Measurements from ENCODE around the gene UXS1. TPM values are rescaled to one million over a fixed set of nuclear protein-coding genes. Genes with fewer than 3 reads are reported as not detected.

Gene UXS1
- total RNA-seq, 2 donors from 2014 or later = 28.3 to 49.1 TPM

- Histone ChIP-seq H3K9me3 (no peaks in the 10 kb centered on the region), H3K36me3 (peaks cover 4% of the 10 kb centered on the region), H3K4me3 (no peak overlapping the region), H3K27ac (no peak overlapping the region), H3K27me3 (replicated peaks; ENCODE audit: insufficient read depth) (no peaks in the 10 kb centered on the region), H3K4me1 (ENCODE audit: control insufficient read depth in 1 of 2, low read depth in 2 of 2) (no peaks in the 10 kb centered on the region)
- DNase-seq (ENCODE audit: low spot score) = no peak
- ATAC-seq (ENCODE audit: insufficient number of reproducible peaks, low FRiP score, low read depth) = no peak
- TF ChIP-seq, protein P1, sequence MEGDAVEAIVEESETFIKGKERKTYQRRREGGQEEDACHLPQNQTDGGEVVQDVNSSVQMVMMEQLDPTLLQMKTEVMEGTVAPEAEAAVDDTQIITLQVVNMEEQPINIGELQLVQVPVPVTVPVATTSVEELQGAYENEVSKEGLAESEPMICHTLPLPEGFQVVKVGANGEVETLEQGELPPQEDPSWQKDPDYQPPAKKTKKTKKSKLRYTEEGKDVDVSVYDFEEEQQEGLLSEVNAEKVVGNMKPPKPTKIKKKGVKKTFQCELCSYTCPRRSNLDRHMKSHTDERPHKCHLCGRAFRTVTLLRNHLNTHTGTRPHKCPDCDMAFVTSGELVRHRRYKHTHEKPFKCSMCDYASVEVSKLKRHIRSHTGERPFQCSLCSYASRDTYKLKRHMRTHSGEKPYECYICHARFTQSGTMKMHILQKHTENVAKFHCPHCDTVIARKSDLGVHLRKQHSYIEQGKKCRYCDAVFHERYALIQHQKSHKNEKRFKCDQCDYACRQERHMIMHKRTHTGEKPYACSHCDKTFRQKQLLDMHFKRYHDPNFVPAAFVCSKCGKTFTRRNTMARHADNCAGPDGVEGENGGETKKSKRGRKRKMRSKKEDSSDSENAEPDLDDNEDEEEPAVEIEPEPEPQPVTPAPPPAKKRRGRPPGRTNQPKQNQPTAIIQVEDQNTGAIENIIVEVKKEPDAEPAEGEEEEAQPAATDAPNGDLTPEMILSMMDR (IDR thresholded peaks at IDR 0.05) = no peak
These were observed 33.3 kb downstream of the UXS1 start for GRCh38 chr2:106160786-106161261.

DNA sequence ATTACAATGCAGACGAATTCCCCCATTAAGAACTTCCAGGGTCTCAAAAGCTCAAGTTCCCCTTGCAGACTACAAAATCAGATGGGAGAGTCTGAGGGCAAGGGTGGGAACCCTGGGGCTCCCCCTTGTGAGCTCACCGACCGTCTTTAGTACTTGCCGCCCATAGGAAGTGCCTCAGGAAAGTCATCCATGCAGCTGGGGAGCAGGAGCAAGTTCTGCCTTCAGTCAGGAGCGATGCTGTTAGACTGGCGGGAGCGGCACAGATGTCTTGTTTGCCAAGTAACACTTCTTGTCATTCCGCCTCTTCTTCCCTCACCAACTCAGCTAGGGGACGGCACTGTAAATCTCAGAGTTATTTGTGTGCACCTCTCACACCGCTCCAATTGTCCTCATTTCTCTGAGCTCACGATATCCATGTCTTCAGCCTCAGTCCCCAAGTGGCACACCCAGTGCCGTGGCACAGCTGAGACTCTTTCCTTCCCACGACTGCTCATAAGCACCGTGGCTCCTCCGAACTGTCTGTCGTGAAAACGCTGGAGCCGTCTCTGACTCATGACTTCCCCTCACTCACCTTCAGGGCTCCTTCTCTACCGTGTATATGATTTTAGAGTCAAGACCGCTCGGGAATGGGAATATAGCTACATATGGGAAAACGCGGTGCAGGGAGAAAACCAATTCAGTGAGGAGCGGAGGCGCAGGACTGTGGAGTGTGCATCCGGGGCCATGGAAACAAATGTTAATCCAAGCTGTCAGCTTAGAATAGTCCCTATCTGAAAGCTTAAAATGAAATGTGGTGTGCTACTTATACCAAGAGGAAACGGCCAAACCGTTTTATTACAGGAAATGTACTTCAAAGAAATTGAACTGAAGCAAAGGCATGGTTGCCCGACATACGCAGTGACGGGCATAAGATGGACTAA is 34.0 kb downstream of the UXS1 start:
- H3K27me3 ChIP-seq (replicated peaks; ENCODE audit: insufficient read depth) = no peaks in the 10 kb centered on the region
- no peaks in the 10 kb centered on the region for H3K9me3 ChIP-seq
- ATAC-seq (ENCODE audit: insufficient number of reproducible peaks, low FRiP score, low read depth) (no peak), DNase-seq (ENCODE audit: low spot score) (no peak)
- TF ChIP-seq, protein P1 (IDR thresholded peaks at IDR 0.05) = no peak
- no peak overlapping the region for H3K27ac ChIP-seq
- no peak overlapping the region for H3K4me3 ChIP-seq
- no peaks in the 10 kb centered on the region for H3K4me1 ChIP-seq (ENCODE audit: control insufficient read depth in 1 of 2, low read depth in 2 of 2)
- H3K36me3 ChIP-seq = peaks cover 4% of the 10 kb centered on the region

GRCh38 chr2:106158871-106159270 is 35.2 kb downstream of the UXS1 start:
- peaks cover 4% of the 10 kb centered on the region for H3K36me3 ChIP-seq
- ATAC-seq (ENCODE audit: insufficient number of reproducible peaks, low FRiP score, low read depth) = no peak

DNA sequence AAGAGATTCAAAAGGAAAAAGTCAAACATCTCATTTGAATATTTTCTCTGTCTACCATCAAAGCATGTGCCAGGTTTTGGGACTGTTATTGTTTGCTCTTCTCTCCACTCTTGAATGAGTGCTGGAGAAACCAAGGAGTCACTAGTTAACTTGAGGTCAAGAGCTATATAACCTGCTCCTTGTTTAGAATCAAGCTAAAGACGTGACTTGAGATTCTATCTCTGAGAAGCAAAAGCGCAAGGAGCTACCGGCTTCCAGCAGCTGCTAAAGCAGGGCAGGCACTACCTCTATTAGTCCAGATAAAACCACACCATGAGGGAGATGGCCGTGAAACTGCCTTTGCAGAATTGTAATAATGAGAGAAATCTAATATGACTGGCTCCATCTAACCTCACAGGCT is 36.0 kb downstream of the UXS1 start:
- H3K27me3 ChIP-seq (replicated peaks; ENCODE audit: insufficient read depth) = no peaks in the 10 kb centered on the region
- DNase-seq (ENCODE audit: low spot score) = no peak
- H3K9me3 ChIP-seq = peaks cover 5% of the 10 kb centered on the region
- no peak overlapping the region for H3K4me3 ChIP-seq
- TF ChIP-seq, protein P1 (IDR thresholded peaks at IDR 0.05) = no peak
- no peaks in the 10 kb centered on the region for H3K4me1 ChIP-seq (ENCODE audit: control insufficient read depth in 1 of 2, low read depth in 2 of 2)
- no peak for ATAC-seq (ENCODE audit: insufficient number of reproducible peaks, low FRiP score, low read depth)
- H3K36me3 ChIP-seq = peaks cover 4% of the 10 kb centered on the region
- no peak overlapping the region for H3K27ac ChIP-seq

More at GRCh38 chr2:106158871-106159270, 35.2 kb downstream of the UXS1 start:
- DNase-seq (ENCODE audit: low spot score) = no peak
- no peaks in the 10 kb centered on the region for H3K4me1 ChIP-seq (ENCODE audit: control insufficient read depth in 1 of 2, low read depth in 2 of 2)
- no peak overlapping the region for H3K27ac ChIP-seq
- no peak overlapping the region for H3K4me3 ChIP-seq
- TF ChIP-seq, protein P1 (IDR thresholded peaks at IDR 0.05) = no peak
- H3K27me3 ChIP-seq (replicated peaks; ENCODE audit: insufficient read depth) = no peaks in the 10 kb centered on the region
- peaks cover under 1% of the 10 kb centered on the region for H3K9me3 ChIP-seq

DNA sequence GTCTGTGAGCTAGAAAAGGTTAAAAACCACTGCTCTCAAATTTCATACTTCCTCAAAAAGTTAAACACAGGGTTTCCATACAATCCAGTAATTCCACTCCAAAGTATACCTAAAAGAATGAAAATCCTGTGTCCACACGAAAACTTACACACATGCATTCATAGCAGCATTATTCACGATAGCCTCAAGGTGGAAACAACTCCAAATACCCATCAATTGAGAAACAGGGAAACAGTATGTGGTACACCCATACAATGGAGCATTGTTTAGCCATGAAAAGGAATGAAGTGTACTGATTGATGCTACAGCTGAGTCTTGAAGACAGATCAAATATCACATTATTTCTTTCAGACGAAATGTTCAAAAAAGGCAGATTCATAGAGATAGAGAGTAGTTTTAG is 36.7 kb downstream of the UXS1 start:
- Histone ChIP-seq H3K9me3 (peaks cover 5% of the 10 kb centered on the region), H3K27ac (no peak overlapping the region), H3K4me3 (no peak overlapping the region), H3K27me3 (replicated peaks; ENCODE audit: insufficient read depth) (no peaks in the 10 kb centered on the region), H3K4me1 (ENCODE audit: control insufficient read depth in 1 of 2, low read depth in 2 of 2) (no peaks in the 10 kb centered on the region), H3K36me3 (peaks cover 4% of the 10 kb centered on the region)
- DNase-seq (ENCODE audit: low spot score) (no peak), ATAC-seq (ENCODE audit: insufficient number of reproducible peaks, low FRiP score, low read depth) (no peak)
- TF ChIP-seq, protein P1 (IDR thresholded peaks at IDR 0.05) = no peak

All from thoracic aorta (tissue), 2 donors.